Kidney (tissue), 14 donors: ENCODE results near the gene SLX9. TPM values are rescaled to one million over a fixed set of nuclear protein-coding genes. Genes with fewer than 3 reads are reported as not detected.

Source experiments
- DNase-seq, 5 donors: peaks; one replicate each; pipeline ENCODE4 v3.0.0-alpha.2; 2013 to 2020
- FAIRE-seq: peaks from 2 replicates; lab custom pipeline; 2012; peaks lifted over from hg19 to GRCh38; lab: Jason Lieb, UNC
- H3K27ac ChIP-seq, 2 donors: one replicate each; pipeline ENCODE4 v1.7.0; 2013; ENCODE audit warnings: low read depth in 2 of 2, low read length in 2 of 2, inconsistent platforms in 1 of 2
- H3K27me3 ChIP-seq: one replicate; pipeline ENCODE4 v1.7.1; 2013; ENCODE audit warnings: low read length, inconsistent platforms; ENCODE audit not compliant: control insufficient read depth, insufficient read depth
- H3K36me3 ChIP-seq, 3 donors: one replicate each; pipeline versions ENCODE4 v1.7.0 to v1.7.1; 2013; ENCODE audit warnings: low read length in 3 of 3, control low read depth in 1 of 3, inconsistent platforms in 1 of 3; ENCODE audit not compliant: insufficient read depth in 3 of 3, control insufficient read depth in 2 of 3
- H3K4me1 ChIP-seq, 3 donors: one replicate each; pipeline versions ENCODE4 v1.7.0 to v1.7.1; 2013; ENCODE audit warnings: low read length in 3 of 3, inconsistent platforms in 1 of 3, low read depth in 1 of 3; ENCODE audit not compliant: control insufficient read depth in 2 of 3, insufficient read depth in 2 of 3
- H3K4me3 ChIP-seq, 3 donors: one replicate each; pipeline versions ENCODE4 v1.7.0 to v1.8.1; 2013; ENCODE audit warnings: low read length in 3 of 3, control low read depth in 1 of 3, inconsistent platforms in 1 of 3
- H3K9ac ChIP-seq, 3 donors: one replicate each; pipeline versions ENCODE4 v1.7.0 to v1.7.1; 2013; ENCODE audit warnings: low read length in 3 of 3, control low read depth in 1 of 3, inconsistent platforms in 1 of 3
- H3K9me3 ChIP-seq, 3 donors: one replicate each; pipeline versions ENCODE4 v1.7.0 to v1.7.1; 2013; ENCODE audit warnings: low read length in 3 of 3, control low read depth in 1 of 3, inconsistent platforms in 1 of 3; ENCODE audit not compliant: control insufficient read depth in 2 of 3, insufficient read depth in 1 of 3
- intact Hi-C: fragments of 100-400 bp; cut with DNase I; formaldehyde crosslinking; loops from one replicate; pipeline ENCODE4 v1.11.1; 2022
- polyA plus RNA-seq: library from polyadenylated mRNA; stranded (reverse); fragments of 350-450 nt; fragmentation: Illumina TruSeq; extraction: RNeasy Lipid Tissue Mini Kit (QIAGEN cat#74804); gene quantifications from one replicate; pipeline ENCODE4 v1.2.3, GENCODE V29; 2014; ENCODE audit warnings: low read depth, low replicate concordance; ENCODE audit not compliant: insufficient read depth
- total RNA-seq: library from RNA; stranded (reverse); fragmentation: NEBNext Ultra II Directional; extraction: Animal tissue kit (Norgen Biotek cat#: 25700); gene quantifications from one replicate; pipeline ENCODE4 v1.2.1, GENCODE V29; 2021
- TF ChIP-seq, protein P1 (sequence below): IDR thresholded peaks from 3 replicates; pipeline ENCODE4 v1.5.1; 2012; ENCODE audit warnings: mild to moderate bottlenecking, moderate library complexity, borderline replicate concordance; ENCODE audit not compliant: insufficient read depth; ENCODE audit errors: extremely low read depth
- donor health status: control.
- donor health status: control.
- donor health status: control.
- donor health status: control.
- donor health status: control.
- donor health status: DM: yes; HTN: yes; CAD: no.
- donor health status: Normal renal cell carcinoma (clear cell type).

SLX9 gene
- total and polyA plus RNA-seq, 2 donors from 2014 or later = 27.1 to 35.1 TPM

GRCh38 chr21:45004481-45005247 is 64.8 kb downstream of the SLX9 start:
- Histone ChIP-seq H3K27me3 (no peaks in the 10 kb centered on the region), H3K4me3 (no peak overlapping the region), H3K9ac (no peak overlapping the region), H3K36me3 (no peaks in the 10 kb centered on the region), H3K9me3 (peaks cover 0 to 4% (median 0%) of the 10 kb centered on the region in 3 donors), H3K27ac (no peak overlapping the region), H3K4me1 (no peaks in the 10 kb centered on the region)
- intact Hi-C loops = no loop called here
- TF ChIP-seq, protein P1, sequence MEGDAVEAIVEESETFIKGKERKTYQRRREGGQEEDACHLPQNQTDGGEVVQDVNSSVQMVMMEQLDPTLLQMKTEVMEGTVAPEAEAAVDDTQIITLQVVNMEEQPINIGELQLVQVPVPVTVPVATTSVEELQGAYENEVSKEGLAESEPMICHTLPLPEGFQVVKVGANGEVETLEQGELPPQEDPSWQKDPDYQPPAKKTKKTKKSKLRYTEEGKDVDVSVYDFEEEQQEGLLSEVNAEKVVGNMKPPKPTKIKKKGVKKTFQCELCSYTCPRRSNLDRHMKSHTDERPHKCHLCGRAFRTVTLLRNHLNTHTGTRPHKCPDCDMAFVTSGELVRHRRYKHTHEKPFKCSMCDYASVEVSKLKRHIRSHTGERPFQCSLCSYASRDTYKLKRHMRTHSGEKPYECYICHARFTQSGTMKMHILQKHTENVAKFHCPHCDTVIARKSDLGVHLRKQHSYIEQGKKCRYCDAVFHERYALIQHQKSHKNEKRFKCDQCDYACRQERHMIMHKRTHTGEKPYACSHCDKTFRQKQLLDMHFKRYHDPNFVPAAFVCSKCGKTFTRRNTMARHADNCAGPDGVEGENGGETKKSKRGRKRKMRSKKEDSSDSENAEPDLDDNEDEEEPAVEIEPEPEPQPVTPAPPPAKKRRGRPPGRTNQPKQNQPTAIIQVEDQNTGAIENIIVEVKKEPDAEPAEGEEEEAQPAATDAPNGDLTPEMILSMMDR = no peak
- DNase-seq (peak in 2 of 5 donors; percentile 36 to 62), FAIRE-seq (no peak)

DNA sequence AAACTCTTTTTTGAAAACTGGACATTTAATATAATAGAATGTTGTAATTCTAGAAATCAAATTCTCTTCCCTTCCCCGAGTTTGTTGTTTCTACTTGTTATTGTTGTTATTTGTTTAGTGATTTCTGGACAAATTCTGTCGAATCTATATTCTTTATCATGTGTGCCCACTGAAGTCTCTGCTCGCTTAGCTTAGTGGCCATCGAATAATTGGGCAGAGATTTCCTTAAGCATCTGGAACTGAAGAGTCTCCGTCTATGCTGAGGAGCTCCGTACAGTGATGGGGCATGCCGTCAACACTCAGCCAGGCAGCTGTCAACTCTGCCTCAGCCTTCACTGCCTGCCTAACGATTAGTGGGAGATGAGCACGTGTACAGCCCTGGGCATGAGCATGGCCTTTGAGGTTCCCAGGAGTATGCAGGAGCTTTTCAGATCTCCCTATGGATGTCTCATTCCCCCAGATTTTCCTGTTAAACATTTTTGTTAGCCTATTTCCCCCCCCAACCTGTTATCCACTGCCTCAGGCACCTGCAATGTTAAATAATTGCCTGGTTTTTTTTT is 66.8 kb downstream of the SLX9 start:
- H3K4me3 ChIP-seq = no peak overlapping the region
- no peak overlapping the region for H3K9ac ChIP-seq
- H3K9me3 ChIP-seq = peaks cover 0 to 4% (median 0%) of the 10 kb centered on the region in 3 donors
- H3K4me1 ChIP-seq = no peaks in the 10 kb centered on the region
- no peaks in the 10 kb centered on the region for H3K36me3 ChIP-seq
- DNase-seq (peak in 1 of 5 donors; percentile 23), FAIRE-seq (no peak)
- TF ChIP-seq, protein P1 = no peak
- intact Hi-C loops = no loop called here
- no peaks in the 10 kb centered on the region for H3K27me3 ChIP-seq
- no peak overlapping the region for H3K27ac ChIP-seq

- Histone ChIP-seq H3K4me1 (peaks cover 0 to 2% (median 0%) of the 10 kb centered on the region in 3 donors), H3K9ac (no peak overlapping the region), H3K9me3 (peaks cover 0 to 4% (median 0%) of the 10 kb centered on the region in 3 donors), H3K27ac (no peak overlapping the region), H3K4me3 (no peak overlapping the region), H3K27me3 (no peaks in the 10 kb centered on the region), H3K36me3 (no peaks in the 10 kb centered on the region)
- FAIRE-seq = no peak
- TF ChIP-seq, protein P1 = no peak
- DNase-seq = no peak
- intact Hi-C loops = no loop called here
These were observed 69.8 kb downstream of the SLX9 start for GRCh38 chr21:45009616-45010015.
